Ascending aorta (tissue), 2 donors: ENCODE data around the gene MAGEB17. TPM values are rescaled to one million over a fixed set of nuclear protein-coding genes. Genes with fewer than 3 reads are reported as not detected.
"Not testable (repeated sequence)": the region's sequence is repeated elsewhere in the genome, so short reads cannot be mapped to it uniquely, and the experiment has no call there.

Experiments
- DNase-seq, 2 donors: peaks; one replicate each; pipeline ENCODE4 v3.0.0-alpha.2; 2019; ENCODE audit warnings: low spot score in 2 of 2
- H3K27ac ChIP-seq, 2 donors: fragments of 200-600 bp; sonication (generic); one replicate each; pipeline ENCODE4 v1.5.1; 2016 to 2017; ENCODE audit warnings: mild to moderate bottlenecking in 1 of 2
- H3K27me3 ChIP-seq: fragments of 200-600 bp; sonication (generic); one replicate; pipeline ENCODE4 v1.5.1; 2017
- H3K36me3 ChIP-seq, 2 donors: fragments of 200-600 bp; sonication (generic); one replicate each; pipeline ENCODE4 v1.5.1; 2016
- H3K4me1 ChIP-seq, 2 donors: fragments of 200-600 bp; sonication (generic); one replicate each; pipeline ENCODE4 v1.5.1; 2016 to 2017; ENCODE audit warnings: mild to moderate bottlenecking in 1 of 2
- H3K4me3 ChIP-seq, 2 donors: fragments of 200-600 bp; sonication (generic); one replicate each; pipeline ENCODE4 v1.5.1; 2016 to 2017; ENCODE audit warnings: mild to moderate bottlenecking in 1 of 2
- H3K9me3 ChIP-seq, 2 donors: fragments of 200-600 bp; sonication (generic); one replicate each; pipeline ENCODE4 v1.5.1; 2016
- intact Hi-C: fragments of 100-400 bp; cut with DNase I; formaldehyde crosslinking; loops from one replicate; pipeline ENCODE4 v1.15.1; 2023
- total RNA-seq: library from RNA; depleted of rRNA; stranded (reverse); fragments of >200 nt; gene quantifications from one replicate; pipeline ENCODE4 v1.1.0, GENCODE V29; 2016
- TF ChIP-seq, protein P1 (sequence below), 3 experiments: fragments of 200-600 bp in 2 of 3; fragments of 450-650 bp in 1 of 3; sonication (generic) in 2 of 3; IDR thresholded peaks; one replicate each; pipeline ENCODE4 v1.5.1; 2016 to 2019; ENCODE audit warnings: antibody characterized with exemption in 3 of 3, mild to moderate bottlenecking in 1 of 3, moderate library complexity in 1 of 3

The MAGEB17 gene
- total RNA-seq, 1 donor from 2014 or later: not detected

DNA sequence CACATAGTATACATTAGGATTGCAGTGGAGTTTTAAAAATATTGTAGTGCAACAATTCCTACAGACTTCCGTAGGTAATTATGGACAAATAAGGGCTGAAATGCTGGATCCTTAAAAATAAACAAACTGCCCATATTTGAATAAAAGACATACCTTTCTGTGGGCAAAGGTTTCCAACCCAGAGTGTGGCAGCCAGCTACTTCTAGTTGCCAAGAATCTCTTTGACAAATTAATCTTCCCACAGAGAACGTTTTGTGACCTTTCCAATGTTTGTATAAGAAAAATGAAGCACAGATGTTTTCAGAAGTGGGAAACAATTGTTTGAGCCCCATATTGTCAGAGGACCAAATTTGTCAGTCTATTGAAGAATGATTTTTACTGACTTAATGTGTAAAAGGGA is 22.9 kb upstream of the MAGEB17 start:
- H3K9me3 ChIP-seq: no peaks in the 10 kb centered on the region
- no peaks in the 10 kb centered on the region for H3K36me3 ChIP-seq
- H3K27me3 ChIP-seq: no peaks in the 10 kb centered on the region
- no peak overlapping the region for H3K4me3 ChIP-seq
- TF ChIP-seq, protein P1, sequence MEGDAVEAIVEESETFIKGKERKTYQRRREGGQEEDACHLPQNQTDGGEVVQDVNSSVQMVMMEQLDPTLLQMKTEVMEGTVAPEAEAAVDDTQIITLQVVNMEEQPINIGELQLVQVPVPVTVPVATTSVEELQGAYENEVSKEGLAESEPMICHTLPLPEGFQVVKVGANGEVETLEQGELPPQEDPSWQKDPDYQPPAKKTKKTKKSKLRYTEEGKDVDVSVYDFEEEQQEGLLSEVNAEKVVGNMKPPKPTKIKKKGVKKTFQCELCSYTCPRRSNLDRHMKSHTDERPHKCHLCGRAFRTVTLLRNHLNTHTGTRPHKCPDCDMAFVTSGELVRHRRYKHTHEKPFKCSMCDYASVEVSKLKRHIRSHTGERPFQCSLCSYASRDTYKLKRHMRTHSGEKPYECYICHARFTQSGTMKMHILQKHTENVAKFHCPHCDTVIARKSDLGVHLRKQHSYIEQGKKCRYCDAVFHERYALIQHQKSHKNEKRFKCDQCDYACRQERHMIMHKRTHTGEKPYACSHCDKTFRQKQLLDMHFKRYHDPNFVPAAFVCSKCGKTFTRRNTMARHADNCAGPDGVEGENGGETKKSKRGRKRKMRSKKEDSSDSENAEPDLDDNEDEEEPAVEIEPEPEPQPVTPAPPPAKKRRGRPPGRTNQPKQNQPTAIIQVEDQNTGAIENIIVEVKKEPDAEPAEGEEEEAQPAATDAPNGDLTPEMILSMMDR (IDR thresholded peaks at IDR 0.05): no peak
- intact Hi-C loops: no loop called here
- DNase-seq: no peak
- H3K4me1 ChIP-seq: no peaks in the 10 kb centered on the region
- H3K27ac ChIP-seq: no peak overlapping the region

DNA sequence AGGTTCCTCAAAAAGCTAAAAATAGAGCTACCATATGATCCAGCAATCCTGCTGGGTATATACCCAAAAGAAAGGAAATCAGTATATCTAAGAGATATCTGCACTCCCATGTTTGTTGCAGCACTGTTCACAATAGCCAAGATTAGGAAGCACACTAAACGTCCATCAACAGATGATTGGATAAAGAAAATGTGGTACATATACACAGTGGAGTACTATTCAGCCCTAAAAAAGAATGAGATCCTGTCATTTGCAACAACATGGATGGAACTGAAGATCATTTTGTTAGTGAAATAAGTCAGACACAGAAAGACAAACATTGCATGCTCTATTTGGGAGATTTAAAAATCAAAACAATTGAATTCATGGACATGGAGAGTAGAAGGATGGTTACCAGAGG is 22.2 kb upstream of the MAGEB17 start:
- H3K9me3 ChIP-seq, H3K27me3 ChIP-seq, H3K27ac ChIP-seq, intact Hi-C loops, DNase-seq, H3K4me3 ChIP-seq, H3K36me3 ChIP-seq, H3K4me1 ChIP-seq: not testable (repeated sequence)

DNA sequence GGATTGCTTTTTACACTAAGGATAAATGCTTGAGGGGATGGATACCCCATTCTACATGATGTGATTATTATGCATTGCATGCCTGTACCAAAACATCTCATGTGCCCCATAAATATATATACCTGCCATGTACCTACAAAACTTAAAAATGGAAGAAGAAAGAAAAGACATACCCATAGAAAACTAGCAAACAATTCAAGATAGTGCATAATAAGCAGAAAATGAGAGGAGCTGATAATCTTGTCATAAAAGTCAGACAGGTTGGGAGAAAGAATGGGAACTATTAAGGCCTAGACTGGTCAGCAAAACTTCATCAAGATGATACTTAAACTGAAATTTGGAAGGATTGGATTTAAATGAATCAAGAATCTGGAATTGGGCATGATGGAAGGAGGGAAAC is 21.6 kb upstream of the MAGEB17 start:
- H3K4me1 ChIP-seq: no peaks in the 10 kb centered on the region
- intact Hi-C loops: no loop called here

DNA sequence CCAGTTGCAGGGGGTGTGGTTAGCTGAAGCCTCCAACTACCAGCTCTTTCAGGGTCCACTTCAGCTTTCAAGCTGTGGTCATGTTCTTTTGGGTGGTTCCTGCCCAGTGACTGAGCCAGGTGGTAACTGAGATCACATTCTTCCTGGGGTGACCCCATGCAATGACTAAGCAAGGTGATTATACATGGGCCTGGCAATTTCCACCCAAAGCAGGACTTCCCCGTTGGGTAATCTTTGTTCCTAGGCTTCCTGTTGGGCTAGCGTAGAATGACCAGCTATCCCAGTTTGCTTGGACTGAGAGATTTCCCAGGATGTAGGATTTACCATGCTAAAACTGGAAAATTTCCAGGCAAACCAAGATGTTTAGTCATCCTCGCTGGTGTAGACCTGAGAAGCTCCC is 18.4 kb upstream of the MAGEB17 start:
- H3K9me3 ChIP-seq: no peaks in the 10 kb centered on the region
- intact Hi-C loops: no loop called here
- no peak for DNase-seq
- no peaks in the 10 kb centered on the region for H3K27me3 ChIP-seq
- TF ChIP-seq, protein P1 (IDR thresholded peaks at IDR 0.05): no peak
- no peaks in the 10 kb centered on the region for H3K4me1 ChIP-seq
- H3K27ac ChIP-seq: no peak overlapping the region
- no peaks in the 10 kb centered on the region for H3K36me3 ChIP-seq
- no peak overlapping the region for H3K4me3 ChIP-seq

More for the DNA sequence above, 21.6 kb upstream of the MAGEB17 start:
- Histone ChIP-seq H3K4me3 (no peak overlapping the region), H3K9me3 (no peaks in the 10 kb centered on the region), H3K36me3 (no peaks in the 10 kb centered on the region), H3K27me3 (no peaks in the 10 kb centered on the region), H3K27ac (no peak overlapping the region)
- TF ChIP-seq, protein P1 (IDR thresholded peaks at IDR 0.05): no peak
- no peak for DNase-seq

DNA sequence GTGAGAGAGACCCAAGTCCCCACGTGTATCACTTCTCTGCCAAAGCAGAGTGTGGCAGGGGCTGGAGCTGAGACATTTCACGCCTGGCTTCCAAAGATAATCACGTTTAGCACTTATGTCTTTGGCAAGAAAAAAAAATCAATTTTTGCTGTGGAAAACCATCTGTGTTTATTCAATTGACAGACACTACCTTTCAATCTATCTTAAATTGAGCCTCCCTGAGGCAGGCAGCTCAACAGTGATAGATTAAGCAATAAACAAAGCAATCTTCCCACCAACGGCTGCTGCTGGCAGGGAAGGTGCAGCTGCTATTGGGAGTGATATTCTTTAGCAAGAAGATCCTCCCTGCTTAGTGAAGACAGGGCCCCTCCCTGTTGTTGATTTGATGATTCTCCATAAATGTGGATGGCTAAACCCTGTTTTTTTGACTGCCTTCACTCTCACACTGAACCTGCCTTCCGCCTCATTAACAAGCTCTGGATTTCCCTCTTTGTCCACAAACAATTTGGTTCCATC is 11.6 kb upstream of the MAGEB17 start:
- no peaks in the 10 kb centered on the region for H3K27me3 ChIP-seq
- H3K4me3 ChIP-seq: no peak overlapping the region
- TF ChIP-seq, protein P1 (IDR thresholded peaks at IDR 0.05): no peak
- H3K36me3 ChIP-seq: no peaks in the 10 kb centered on the region
- DNase-seq: no peak
- H3K9me3 ChIP-seq: no peaks in the 10 kb centered on the region
- intact Hi-C loops: no loop called here
- H3K27ac ChIP-seq: no peak overlapping the region
- H3K4me1 ChIP-seq: no peaks in the 10 kb centered on the region

DNA sequence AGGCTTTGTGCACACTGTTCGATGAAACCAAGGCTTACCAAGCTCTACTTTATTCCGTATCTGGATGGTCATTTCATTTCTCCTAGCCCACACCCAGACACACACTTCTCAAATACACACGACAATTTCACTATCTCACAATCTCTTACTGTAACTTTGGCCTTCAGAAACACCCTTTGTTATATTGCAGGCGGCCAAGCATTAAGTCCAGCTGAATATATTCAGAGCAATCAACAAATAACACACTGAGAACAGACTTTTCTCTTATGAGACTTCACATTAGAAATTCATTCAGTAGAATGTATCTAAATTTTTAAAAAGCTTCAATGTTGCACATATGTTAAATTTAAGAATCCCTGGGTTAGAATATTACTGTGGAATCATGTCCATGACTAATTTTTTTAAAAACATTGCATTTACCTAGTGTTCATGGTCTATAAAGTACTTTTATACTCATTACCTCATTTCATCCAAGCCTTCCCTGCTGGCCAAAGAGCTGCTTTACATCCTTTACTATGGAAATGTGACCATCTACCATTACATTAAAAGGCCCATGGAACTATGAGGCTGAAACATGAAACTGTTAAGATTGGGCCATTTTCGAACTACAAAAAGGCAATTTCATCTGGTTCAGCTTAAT is 10.5 kb upstream of the MAGEB17 start:
- intact Hi-C loops: no loop called here
- no peaks in the 10 kb centered on the region for H3K36me3 ChIP-seq

More for the DNA sequence above, 10.5 kb upstream of the MAGEB17 start:
- TF ChIP-seq, protein P1 (IDR thresholded peaks at IDR 0.05): no peak
- DNase-seq: no peak
- no peak overlapping the region for H3K27ac ChIP-seq
- no peaks in the 10 kb centered on the region for H3K4me1 ChIP-seq
- no peak overlapping the region for H3K4me3 ChIP-seq
- no peaks in the 10 kb centered on the region for H3K9me3 ChIP-seq
- no peaks in the 10 kb centered on the region for H3K27me3 ChIP-seq
